Measurements from ENCODE around the gene POC1B. TPM values are rescaled to one million over a fixed set of nuclear protein-coding genes. Genes with fewer than 3 reads are reported as not detected.

Gene POC1B
- total and polyA plus RNA-seq, 10 donors = 10.5 to 47.3 (median 30.4) TPM

GRCh38 chr12:89390802-89391673 is 134.8 kb downstream of the POC1B start:
- TF ChIP-seq CTCF (IDR thresholded peaks at IDR 0.05 in 8 of 11, conservative IDR thresholded peaks at IDR 0.05 in 3 of 11) (no peak), POLR2AphosphoS5 (IDR thresholded peaks at IDR 0.05) (no peak), POLR2A (IDR thresholded peaks at IDR 0.05) (no peak)
- Histone ChIP-seq H3K4me3 (no peak overlapping the region), H3K9me3 (no peaks in the 10 kb centered on the region), H3K27ac (peak overlapping the region; percentile 44 to 86 (median 78)), H3K4me1 (peaks cover 14 to 69% (median 35%) of the 10 kb centered on the region in 6 donors), H3K36me3 (no peaks in the 10 kb centered on the region), H3K27me3 (replicated peaks in 1 of 7) (no peaks in the 10 kb centered on the region)
- intact Hi-C loops (cut with DNase I; ENCODE audit: low total_unique reads) = no loop called here
- 58 to 76% (median 73%) methylated on average over 3 of the region's 3 CpGs for WGBS, 5 donors
- no peak for DNase-seq

GRCh38 chr12:89389755-89390661 is 135.8 kb downstream of the POC1B start:
- 27 to 36% (median 31%) methylated on average over 6 of the region's 6 CpGs for WGBS, 5 donors
- Histone ChIP-seq H3K4me3 (no peak overlapping the region), H3K27me3 (replicated peaks in 1 of 7) (no peaks in the 10 kb centered on the region), H3K36me3 (no peaks in the 10 kb centered on the region), H3K9me3 (no peaks in the 10 kb centered on the region), H3K4me1 (peaks cover 14 to 80% (median 40%) of the 10 kb centered on the region in 6 donors), H3K27ac (peak overlapping the region; percentile 44 to 86 (median 78))
- no peak for DNase-seq
- TF ChIP-seq CTCF (IDR thresholded peaks at IDR 0.05 in 8 of 11, conservative IDR thresholded peaks at IDR 0.05 in 3 of 11) (peak in 5 of 11 experiments; percentile 16 to 36 (median 31)), POLR2A (IDR thresholded peaks at IDR 0.05) (no peak), POLR2AphosphoS5 (IDR thresholded peaks at IDR 0.05) (peak in 1 of 3 donors; percentile 48)
- intact Hi-C loops (cut with DNase I; ENCODE audit: low total_unique reads) = no loop called here

- TF ChIP-seq POLR2A (IDR thresholded peaks at IDR 0.05) = no peak
- no peak for TF ChIP-seq POLR2AphosphoS5 (IDR thresholded peaks at IDR 0.05)
- no peak for TF ChIP-seq CTCF (IDR thresholded peaks at IDR 0.05 in 8 of 11, conservative IDR thresholded peaks at IDR 0.05 in 3 of 11)
- no peak overlapping the region for H3K4me3 ChIP-seq
- no peaks in the 10 kb centered on the region for H3K27me3 ChIP-seq (replicated peaks in 1 of 7)
- no peak for DNase-seq
- peaks cover 17 to 86% (median 47%) of the 10 kb centered on the region in 6 donors for H3K4me1 ChIP-seq
- peak overlapping the region in 1 of 8 donors; percentile 35 for H3K27ac ChIP-seq
- H3K9me3 ChIP-seq = no peaks in the 10 kb centered on the region
- no peaks in the 10 kb centered on the region for H3K36me3 ChIP-seq
- intact Hi-C loops (cut with DNase I; ENCODE audit: low total_unique reads) = no loop called here
- WGBS, 5 donors = 46 to 87% (median 80%) methylated on average over 3 of the region's 3 CpGs
Observed at GRCh38 chr12:89386138-89386537, 139.7 kb downstream of the POC1B start.
